ENCODE data around the gene DPP8.

DNA sequence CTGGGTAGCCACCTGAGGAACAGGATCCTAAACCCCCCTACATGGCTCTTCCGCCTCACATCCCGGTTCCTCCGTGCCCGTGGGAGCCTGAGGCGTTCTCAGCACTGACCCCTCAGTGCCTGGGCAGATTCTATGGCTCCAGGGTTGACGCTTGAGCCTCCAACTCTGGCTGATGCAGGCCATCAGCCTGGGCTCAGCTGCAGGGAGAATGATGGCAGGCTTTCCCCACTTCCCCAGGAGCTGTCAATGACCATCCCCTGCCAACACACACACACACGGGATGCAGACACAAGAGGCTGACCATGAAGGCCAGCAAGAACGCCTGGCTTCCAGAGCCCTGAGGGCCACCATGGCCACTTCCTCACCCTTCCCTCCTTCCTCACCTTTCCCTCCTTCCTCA is 123.9 kb downstream of the DPP8 start:
- TF ChIP-seq POLR2A (IDR thresholded peaks at IDR 0.05): no peak
- TF ChIP-seq, protein P1, sequence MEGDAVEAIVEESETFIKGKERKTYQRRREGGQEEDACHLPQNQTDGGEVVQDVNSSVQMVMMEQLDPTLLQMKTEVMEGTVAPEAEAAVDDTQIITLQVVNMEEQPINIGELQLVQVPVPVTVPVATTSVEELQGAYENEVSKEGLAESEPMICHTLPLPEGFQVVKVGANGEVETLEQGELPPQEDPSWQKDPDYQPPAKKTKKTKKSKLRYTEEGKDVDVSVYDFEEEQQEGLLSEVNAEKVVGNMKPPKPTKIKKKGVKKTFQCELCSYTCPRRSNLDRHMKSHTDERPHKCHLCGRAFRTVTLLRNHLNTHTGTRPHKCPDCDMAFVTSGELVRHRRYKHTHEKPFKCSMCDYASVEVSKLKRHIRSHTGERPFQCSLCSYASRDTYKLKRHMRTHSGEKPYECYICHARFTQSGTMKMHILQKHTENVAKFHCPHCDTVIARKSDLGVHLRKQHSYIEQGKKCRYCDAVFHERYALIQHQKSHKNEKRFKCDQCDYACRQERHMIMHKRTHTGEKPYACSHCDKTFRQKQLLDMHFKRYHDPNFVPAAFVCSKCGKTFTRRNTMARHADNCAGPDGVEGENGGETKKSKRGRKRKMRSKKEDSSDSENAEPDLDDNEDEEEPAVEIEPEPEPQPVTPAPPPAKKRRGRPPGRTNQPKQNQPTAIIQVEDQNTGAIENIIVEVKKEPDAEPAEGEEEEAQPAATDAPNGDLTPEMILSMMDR (IDR thresholded peaks at IDR 0.05): no peak
- TF ChIP-seq POLR2AphosphoS5 (IDR thresholded peaks at IDR 0.05): no peak

All from prostate gland (tissue), 2 donors.